ENCODE data around the gene GDPD4. TPM values are rescaled to one million over a fixed set of nuclear protein-coding genes. Genes with fewer than 3 reads are reported as not detected.

Gene GDPD4
- total RNA-seq, 3 donors from 2014 or later = 0.43 TPM; not detected in 2

DNA sequence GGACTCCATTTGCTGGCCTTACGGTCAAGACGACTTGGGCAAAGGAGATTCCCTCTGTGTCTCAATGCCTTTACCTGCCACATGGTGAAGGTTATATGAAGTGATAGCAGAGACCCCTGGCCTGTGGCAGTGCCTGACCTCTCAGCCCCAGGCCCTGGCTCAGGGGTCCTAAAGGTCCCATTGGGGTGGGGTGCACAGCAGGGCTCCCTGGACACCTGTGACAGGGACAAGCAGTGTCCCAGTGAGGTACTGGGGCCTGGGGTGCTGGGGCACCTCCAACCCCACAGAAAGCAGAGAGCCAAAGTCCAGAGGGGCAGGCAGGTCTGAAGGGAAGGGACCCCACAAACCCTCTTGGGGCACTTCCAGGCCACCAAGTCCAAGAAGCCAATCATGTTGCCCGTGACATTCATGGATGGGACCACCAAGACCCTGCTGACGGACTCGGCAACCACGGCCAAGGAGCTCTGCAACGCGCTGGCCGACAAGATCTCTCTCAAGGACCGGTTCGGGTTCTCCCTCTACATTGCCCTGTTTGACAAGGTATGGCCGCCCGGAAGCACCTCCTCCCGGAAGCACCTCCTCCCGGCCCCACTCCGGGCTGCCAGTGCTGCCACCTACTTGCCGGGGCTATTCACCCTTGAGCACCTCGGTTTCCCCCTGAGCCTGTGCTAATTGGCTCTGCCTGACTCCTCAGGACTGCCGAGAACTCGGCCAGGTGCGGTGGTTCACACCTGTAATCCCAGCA lies 111.0 kb downstream of the GDPD4 start:
- DNase-seq = peak in 1 of 3 donors; percentile 41
- Histone ChIP-seq H3K36me3 (ENCODE audit: low read depth) (no peaks in the 10 kb centered on the region), H3K4me1 (ENCODE audit: low read depth) (peaks cover 25% of the 10 kb centered on the region), H3K9me3 (no peaks in the 10 kb centered on the region), H3K4me3 (no peak overlapping the region)
- TF ChIP-seq, protein P1, sequence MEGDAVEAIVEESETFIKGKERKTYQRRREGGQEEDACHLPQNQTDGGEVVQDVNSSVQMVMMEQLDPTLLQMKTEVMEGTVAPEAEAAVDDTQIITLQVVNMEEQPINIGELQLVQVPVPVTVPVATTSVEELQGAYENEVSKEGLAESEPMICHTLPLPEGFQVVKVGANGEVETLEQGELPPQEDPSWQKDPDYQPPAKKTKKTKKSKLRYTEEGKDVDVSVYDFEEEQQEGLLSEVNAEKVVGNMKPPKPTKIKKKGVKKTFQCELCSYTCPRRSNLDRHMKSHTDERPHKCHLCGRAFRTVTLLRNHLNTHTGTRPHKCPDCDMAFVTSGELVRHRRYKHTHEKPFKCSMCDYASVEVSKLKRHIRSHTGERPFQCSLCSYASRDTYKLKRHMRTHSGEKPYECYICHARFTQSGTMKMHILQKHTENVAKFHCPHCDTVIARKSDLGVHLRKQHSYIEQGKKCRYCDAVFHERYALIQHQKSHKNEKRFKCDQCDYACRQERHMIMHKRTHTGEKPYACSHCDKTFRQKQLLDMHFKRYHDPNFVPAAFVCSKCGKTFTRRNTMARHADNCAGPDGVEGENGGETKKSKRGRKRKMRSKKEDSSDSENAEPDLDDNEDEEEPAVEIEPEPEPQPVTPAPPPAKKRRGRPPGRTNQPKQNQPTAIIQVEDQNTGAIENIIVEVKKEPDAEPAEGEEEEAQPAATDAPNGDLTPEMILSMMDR (IDR thresholded peaks at IDR 0.05) = no peak
- no peak for ATAC-seq
- intact Hi-C loops (cut with DNase I, micrococcal nuclease) = loop anchor here in 1 of 2 donors (10.0 kb wide), 1 partner anchor 354 kb away; no protein-coding TSS in a partner anchor

DNA sequence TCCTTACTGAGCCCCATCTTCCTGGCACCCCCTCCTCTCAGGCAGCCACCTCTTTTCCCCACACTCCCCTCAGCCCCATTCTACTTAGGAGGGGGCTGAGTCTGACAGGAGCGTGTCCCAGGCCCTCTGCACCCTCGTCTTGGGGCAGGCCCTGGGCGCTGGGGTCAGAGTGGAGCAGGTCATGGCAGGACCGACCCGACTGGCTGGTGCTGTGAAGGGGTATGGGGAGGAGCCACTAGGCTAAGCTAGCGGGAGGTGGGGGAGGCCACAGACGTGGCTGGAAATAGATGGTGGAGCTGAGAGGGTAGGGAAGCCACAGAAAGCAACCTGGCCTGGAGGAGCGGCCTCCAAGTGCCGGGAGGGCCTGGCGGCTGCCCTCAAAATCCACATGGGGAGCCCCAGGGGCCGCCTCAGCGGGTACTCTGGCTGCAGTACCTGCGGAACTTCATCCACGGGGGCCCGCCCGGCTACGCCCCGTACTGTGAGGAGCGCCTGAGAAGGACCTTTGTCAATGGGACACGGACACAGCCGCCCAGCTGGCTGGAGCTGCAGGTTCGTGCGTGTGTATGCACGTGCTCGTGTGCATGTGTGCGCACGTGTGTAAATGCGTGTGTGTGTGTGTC lies 111.8 kb downstream of the GDPD4 start:
- intact Hi-C loops (cut with DNase I, micrococcal nuclease) = loop anchor here (5.0 to 10.0 kb wide), 3 partner anchors 62 to 355 kb away; partner anchors contain the start of gene MYO7A (in 1 of the 2)
- DNase-seq (peak in 2 of 3 donors; percentile 31 to 41), ATAC-seq (no peak)
- peaks cover 25% of the 10 kb centered on the region for H3K4me1 ChIP-seq (ENCODE audit: low read depth)
- no peaks in the 10 kb centered on the region for H3K9me3 ChIP-seq
- TF ChIP-seq, protein P1 (IDR thresholded peaks at IDR 0.05) = no peak
- H3K36me3 ChIP-seq (ENCODE audit: low read depth) = no peaks in the 10 kb centered on the region
- H3K4me3 ChIP-seq = no peak overlapping the region

DNA sequence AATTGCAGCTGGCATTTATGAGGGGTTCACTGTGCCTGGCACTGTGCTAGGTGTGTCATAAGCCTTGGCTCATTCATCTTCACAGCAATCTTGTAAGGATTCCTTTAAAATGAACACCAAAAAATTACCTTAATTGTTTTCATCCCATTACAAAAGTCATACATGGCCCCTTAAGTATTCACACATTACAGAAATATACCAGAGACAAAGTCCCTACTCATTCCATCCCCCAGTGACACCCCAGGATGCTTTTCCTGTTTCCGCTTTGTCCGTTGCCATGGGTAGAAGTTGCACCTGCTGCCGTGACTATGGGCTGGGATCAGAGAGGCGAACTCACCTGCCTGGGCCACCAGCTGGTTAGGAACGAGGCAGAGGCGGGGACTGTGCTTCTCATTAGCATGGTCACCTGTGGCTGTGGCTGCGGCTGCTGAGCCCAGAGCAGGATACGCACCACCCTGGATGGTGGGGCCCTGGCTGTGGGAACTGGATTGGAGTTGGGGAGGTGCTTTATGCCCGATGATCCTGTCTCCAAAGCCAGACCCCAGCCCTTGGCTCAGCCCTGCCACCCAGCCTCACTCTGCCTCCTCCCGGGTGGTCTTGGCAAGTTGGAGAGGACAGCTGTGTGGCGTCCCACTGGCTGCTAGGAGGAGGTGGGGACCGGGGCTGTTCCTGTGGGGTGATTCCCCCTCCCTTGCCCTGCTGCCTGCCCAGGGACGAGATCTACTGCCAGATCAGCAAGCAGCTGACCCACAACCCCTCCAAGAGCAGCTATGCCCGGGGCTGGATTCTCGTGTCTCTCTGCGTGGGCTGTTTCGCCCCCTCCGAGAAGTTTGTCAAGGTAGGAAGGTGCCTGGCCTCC lies 112.6 kb downstream of the GDPD4 start:
- intact Hi-C loops (cut with DNase I, micrococcal nuclease) = loop anchor here in 1 of 2 donors (5.0 to 10.0 kb wide), 2 partner anchors 62 to 144 kb away; partner anchors contain the start of gene MYO7A
- no peaks in the 10 kb centered on the region for H3K36me3 ChIP-seq (ENCODE audit: low read depth)
- TF ChIP-seq, protein P1 (IDR thresholded peaks at IDR 0.05) = no peak
- DNase-seq (peak; percentile 25 to 77 (median 63)), ATAC-seq (peak; percentile 74)
- H3K9me3 ChIP-seq = no peaks in the 10 kb centered on the region
- H3K4me3 ChIP-seq = no peak overlapping the region
- peaks cover 25% of the 10 kb centered on the region for H3K4me1 ChIP-seq (ENCODE audit: low read depth)

DNA sequence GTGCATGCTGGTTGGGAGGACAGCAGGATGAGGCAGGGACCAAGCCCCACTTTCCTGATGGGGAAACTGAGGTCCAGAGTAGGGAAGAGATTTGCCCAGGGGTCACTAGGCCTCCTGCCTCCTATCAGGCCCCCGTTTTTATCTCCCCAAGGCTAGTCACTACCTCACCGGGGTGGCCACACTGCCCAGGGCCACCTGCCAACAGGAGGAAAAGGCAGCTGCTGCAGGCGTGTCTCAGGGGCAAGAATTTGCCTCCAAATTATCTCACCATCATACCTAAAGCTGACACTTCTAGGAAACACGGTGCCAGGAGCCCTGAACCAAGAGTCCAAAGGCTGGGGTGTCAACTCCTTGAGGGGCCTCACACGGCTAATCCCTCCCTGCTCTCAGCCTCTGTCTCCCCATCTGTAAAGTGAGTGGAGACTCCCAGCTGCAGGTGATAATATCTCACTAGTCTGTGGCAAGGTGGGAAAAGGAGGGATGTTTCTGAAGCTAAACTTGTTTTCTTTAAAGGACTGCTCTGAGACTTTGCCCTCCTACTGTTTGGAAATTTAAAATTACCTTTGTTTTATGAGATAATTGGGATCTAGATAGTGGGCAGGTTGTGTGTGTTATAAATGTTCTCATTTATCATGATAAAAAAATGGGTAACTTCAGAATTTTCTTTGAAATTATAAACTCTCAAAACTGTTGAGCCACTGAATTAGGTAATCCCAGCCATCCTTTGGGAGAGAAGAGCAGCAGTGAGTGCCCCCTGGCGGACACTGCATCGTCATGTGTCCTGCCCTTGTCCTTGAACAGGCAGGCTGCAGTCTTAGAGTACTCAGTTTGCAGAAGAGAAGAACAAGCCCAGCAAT lies 113.5 kb downstream of the GDPD4 start:
- TF ChIP-seq, protein P1 (IDR thresholded peaks at IDR 0.05) = peak; percentile 80
- intact Hi-C loops (cut with DNase I, micrococcal nuclease) = loop anchor here in 1 of 2 donors (5.0 to 10.0 kb wide), 2 partner anchors 61 to 143 kb away; partner anchors contain the start of gene MYO7A
- no peak overlapping the region for H3K4me3 ChIP-seq
- H3K4me1 ChIP-seq (ENCODE audit: low read depth) = peaks cover 25% of the 10 kb centered on the region
- H3K36me3 ChIP-seq (ENCODE audit: low read depth) = no peaks in the 10 kb centered on the region
- ATAC-seq (peak; percentile 80), DNase-seq (peak; percentile 83 to 95 (median 90))
- no peaks in the 10 kb centered on the region for H3K9me3 ChIP-seq

Data from mucosa of descending colon (tissue), 3 donors.